ENCODE measurements around the gene SIGLEC8.

GRCh38 chr19:51503286-51503817 lies 45.1 kb upstream of the SIGLEC8 start:
- TF ChIP-seq CHD4 (IDR thresholded peaks at IDR 0.05; ENCODE audit: insufficient read depth, insufficient replicate concordance, low read depth, low read length, poor library complexity, severe bottlenecking) = no peak
- no peak for TF ChIP-seq ZNF644 (tag; IDR thresholded peaks at IDR 0.05; ENCODE audit: low read depth)
- no peak for TF ChIP-seq KHSRP (IDR thresholded peaks at IDR 0.05)
- TF ChIP-seq CTCF (IDR thresholded peaks at IDR 0.05 in 2 of 3, conservative IDR thresholded peaks at IDR 0.05 in 1 of 3; ENCODE audit: insufficient read depth in 2 of 3, low read depth in 1 of 3, low read length in 3 of 3) = no peak
- TF ChIP-seq TFAM (CRISPR knock-in tag; conservative IDR thresholded peaks at IDR 0.05) = no peak
- TF ChIP-seq SP1 (CRISPR knock-in tag; IDR thresholded peaks at IDR 0.05) = no peak
- TF ChIP-seq ATF2 (CRISPR knock-in tag; IDR thresholded peaks at IDR 0.05) = no peak
- no peak for TF ChIP-seq ZNF780A (CRISPR knock-in tag; IDR thresholded peaks at IDR 0.05)
- no peak for TF ChIP-seq POLR2AphosphoS5 (IDR thresholded peaks at IDR 0.05; ENCODE audit: control insufficient read depth, insufficient read depth, low read depth, low read length)
- no peak for TF ChIP-seq SRSF3 (IDR thresholded peaks at IDR 0.05; ENCODE audit: insufficient read depth, low read length)
- TF ChIP-seq ZNF444 (CRISPR knock-in tag; IDR thresholded peaks at IDR 0.05) = no peak
- no peak for TF ChIP-seq MEF2A (IDR thresholded peaks at IDR 0.05; ENCODE audit: control insufficient read depth, low read depth, low read length)
- no peak for TF ChIP-seq POLR2A (conservative IDR thresholded peaks at IDR 0.05)

Data from K562 (cell line).